Nephron progenitor cell (in vitro differentiated cells): ENCODE data around the gene CDC42EP1.

Experiments
- DNase-seq: peaks from one replicate; pipeline ENCODE4 v3.0.0; 2021
- H3K27ac Mint-ChIP-seq: 2 replicates; pipeline ENCODE4 v1.8.0; 2021; ENCODE audit warnings: mild to moderate bottlenecking, moderate library complexity, mixed read lengths
- H3K27me3 Mint-ChIP-seq: 2 replicates; pipeline ENCODE4 v1.8.0; 2021; ENCODE audit warnings: mild to moderate bottlenecking, low read depth, mixed read lengths; ENCODE audit not compliant: poor library complexity
- H3K36me3 Mint-ChIP-seq: 2 replicates; pipeline ENCODE4 v1.8.0; 2021; ENCODE audit warnings: low read depth, mixed read lengths
- H3K4me1 Mint-ChIP-seq: 2 replicates; pipeline ENCODE4 v1.8.0; 2021; ENCODE audit warnings: mixed read lengths
- H3K4me3 Mint-ChIP-seq: 2 replicates; pipeline ENCODE4 v1.8.0; 2021; ENCODE audit warnings: mild to moderate bottlenecking, moderate library complexity, mixed read lengths
- H3K9me3 Mint-ChIP-seq: 2 replicates; pipeline ENCODE4 v1.8.0; 2021; ENCODE audit warnings: mild to moderate bottlenecking, moderate library complexity, mixed read lengths
- CTCF ChIP-seq: fragments of 200-600 bp; sonication (generic); IDR thresholded peaks from 2 replicates; pipeline ENCODE4 v1.5.0; 2021; ENCODE audit warnings: antibody characterized with exemption

CDC42EP1 gene

GRCh38 chr22:37561212-37562048, 1.1 kb downstream of the CDC42EP1 start:
- Mint-ChIP-seq H3K36me3 (no peaks in the 10 kb centered on the region), H3K4me1 (peaks cover 55% of the 10 kb centered on the region), H3K27ac (no peak overlapping the region), H3K27me3 (peaks cover 26% of the 10 kb centered on the region), H3K9me3 (no peaks in the 10 kb centered on the region), H3K4me3 (peak overlapping the region; percentile 86)
- peak; percentile 93 for DNase-seq
- TF ChIP-seq CTCF, result peak; percentile 79

- H3K4me1 Mint-ChIP-seq, result peaks cover 47% of the 10 kb centered on the region
- no peak for DNase-seq
- H3K36me3 Mint-ChIP-seq, result no peaks in the 10 kb centered on the region
- H3K27me3 Mint-ChIP-seq, result peaks cover 26% of the 10 kb centered on the region
- no peak overlapping the region for H3K27ac Mint-ChIP-seq
- peak overlapping the region; percentile 86 for H3K4me3 Mint-ChIP-seq
- TF ChIP-seq CTCF, result no peak
- no peaks in the 10 kb centered on the region for H3K9me3 Mint-ChIP-seq
These were observed 2.0 kb downstream of the CDC42EP1 start for GRCh38 chr22:37562049-37562875.

DNA sequence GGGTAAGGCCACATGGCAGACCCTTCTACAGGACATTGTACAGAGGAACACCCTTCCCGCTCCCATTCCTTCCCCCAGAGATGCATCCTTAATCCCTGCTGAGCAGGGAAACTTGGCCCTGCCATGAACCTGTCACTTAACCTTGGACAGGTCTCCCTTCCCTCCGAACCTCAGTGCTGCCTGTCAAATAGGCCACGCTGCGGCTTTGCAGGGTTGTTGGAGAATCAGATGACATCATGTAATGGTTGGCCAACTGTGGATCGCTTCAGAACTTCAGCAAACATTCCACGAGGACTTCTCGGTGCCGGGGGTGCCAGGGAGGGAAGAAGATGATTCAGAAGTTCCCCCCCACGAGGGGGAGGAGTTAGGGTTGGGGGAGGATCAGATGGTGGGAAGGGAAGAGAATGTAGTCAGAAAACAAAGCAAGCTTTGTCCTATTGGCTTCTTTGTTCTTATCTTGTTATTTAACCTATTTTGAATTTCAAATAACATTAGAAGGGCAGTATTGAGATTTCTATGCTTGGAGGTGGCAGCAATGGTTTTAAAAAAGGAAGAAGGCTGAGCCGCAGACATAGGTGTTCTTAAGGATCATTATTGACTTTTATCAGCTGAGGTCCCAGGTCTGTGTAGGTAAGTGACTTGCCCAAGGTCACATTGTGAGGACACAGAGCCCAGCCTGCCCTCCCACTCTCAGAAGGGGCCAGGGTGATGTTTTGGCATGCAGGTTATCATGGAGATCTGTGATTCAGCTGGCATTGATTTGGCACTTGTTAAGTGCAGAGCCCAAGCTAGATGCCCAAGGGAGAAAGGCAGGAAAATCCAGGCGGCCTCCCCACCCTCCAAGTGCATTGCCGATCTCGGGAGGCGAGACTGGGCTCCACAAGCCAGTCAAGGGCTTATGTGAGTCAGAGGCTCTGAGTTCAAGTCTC, 3.1 kb downstream of the CDC42EP1 start:
- TF ChIP-seq CTCF, result no peak
- Mint-ChIP-seq H3K9me3 (no peaks in the 10 kb centered on the region), H3K36me3 (no peaks in the 10 kb centered on the region), H3K4me1 (peaks cover 40% of the 10 kb centered on the region), H3K4me3 (peak overlapping the region; percentile 14), H3K27ac (no peak overlapping the region), H3K27me3 (peaks cover 22% of the 10 kb centered on the region)
- peak; percentile 21 for DNase-seq

DNA sequence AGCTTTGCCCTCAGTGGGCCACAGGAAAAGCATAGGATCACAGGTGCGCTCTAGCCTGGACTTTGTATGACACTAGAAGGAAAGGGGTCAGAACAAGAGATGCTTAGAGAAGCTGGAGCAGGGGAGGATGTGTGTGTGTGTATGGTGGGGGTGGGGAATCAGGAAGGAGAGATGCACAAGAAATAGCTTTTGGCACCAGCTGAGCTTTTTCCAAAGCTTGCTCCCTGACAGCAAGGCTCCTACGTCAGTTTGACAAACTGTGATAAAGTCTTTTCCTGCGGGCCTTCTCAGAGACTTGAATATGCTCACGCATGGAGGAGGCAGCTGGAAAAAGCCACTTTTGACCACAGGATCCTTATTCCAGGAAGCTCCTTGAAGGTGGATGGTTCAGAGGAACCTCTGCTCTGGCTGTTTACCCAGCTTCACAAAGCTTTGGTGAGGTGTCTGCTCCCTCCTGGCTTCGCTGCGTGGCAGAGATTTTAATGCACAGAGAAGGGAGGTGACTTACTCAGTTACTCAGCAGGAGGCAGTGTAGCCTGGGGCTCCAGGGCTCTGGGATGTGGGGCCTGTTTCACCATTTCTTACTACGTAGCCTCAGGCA, 3.9 kb downstream of the CDC42EP1 start:
- DNase-seq, result no peak
- Mint-ChIP-seq H3K27me3 (peaks cover 19% of the 10 kb centered on the region), H3K4me3 (no peak overlapping the region), H3K27ac (no peak overlapping the region), H3K36me3 (no peaks in the 10 kb centered on the region), H3K4me1 (peaks cover 40% of the 10 kb centered on the region), H3K9me3 (no peaks in the 10 kb centered on the region)
- no peak for TF ChIP-seq CTCF

GRCh38 chr22:37565830-37566229, 5.5 kb downstream of the CDC42EP1 start:
- Mint-ChIP-seq H3K27ac (no peak overlapping the region), H3K9me3 (no peaks in the 10 kb centered on the region), H3K4me3 (no peak overlapping the region), H3K4me1 (peaks cover 35% of the 10 kb centered on the region), H3K27me3 (peaks cover 19% of the 10 kb centered on the region), H3K36me3 (no peaks in the 10 kb centered on the region)
- no peak for TF ChIP-seq CTCF
- DNase-seq, result no peak
